Right lobe of liver (tissue), 4 donors: Measurements from ENCODE around the gene GZMA.

Experiments used
- CTCF ChIP-seq, 4 donors: fragments of 200-600 bp in 3 of 4; fragments of 450-650 bp in 1 of 4; IDR thresholded peaks; one replicate each; pipeline versions ENCODE4 v1.5.1 to v1.8.0; 2016 to 2022; ENCODE audit warnings: antibody characterized with exemption in 4 of 4, mild to moderate bottlenecking in 2 of 4
- POLR2A ChIP-seq: fragments of 450-650 bp; IDR thresholded peaks from one replicate; pipeline ENCODE4 v1.6.1; 2017; ENCODE audit warnings: antibody characterized with exemption, mild to moderate bottlenecking
- donor health status: DM: no; HTN: no; CAD: no.
- donor health status: DM: no; HTN: no; CAD: no.
- donor health status: DM: no; HTN: yes; CAD: no.

GRCh38 chr5:55063220-55063863, 39.1 kb upstream of the GZMA start:
- TF ChIP-seq CTCF (IDR thresholded peaks at IDR 0.05) (no peak), POLR2A (no peak)
